Activated CD4-positive, alpha-beta T cell treated with anti-CD3 and anti-CD28 coated beads, Interleukin-2, amount 10 ng/mL, durations not matched to agents 7 days and 5 days (primary cell): Measurements from ENCODE around the gene ZNF232. TPM values are rescaled to one million over a fixed set of nuclear protein-coding genes. Genes with fewer than 3 reads are reported as not detected.
"Not testable (repeated sequence)": the region's sequence is repeated elsewhere in the genome, so short reads cannot be mapped to it uniquely, and the experiment has no call there.

Experiments
- CTCF ChIA-PET: fragments of 350-600 bp; sonication (Branson Sonifier 250); formaldehyde crosslinking; loops from one replicate; lab custom pipeline; 2021; ENCODE audit warnings: antibody characterized with exemption; lab: Charles Lee
- POLR2A ChIA-PET: fragments of 350-600 bp; sonication (Branson Sonifier 250); formaldehyde crosslinking; loops from one replicate; lab custom pipeline; 2021; ENCODE audit warnings: antibody characterized with exemption; lab: Charles Lee
- DNase-seq: peaks from one replicate; pipeline ENCODE4 v3.0.0-alpha.2; 2020
- H3K27ac Mint-ChIP-seq: one replicate; pipeline ENCODE4 v1.8.0; 2021; ENCODE audit warnings: mild to moderate bottlenecking, moderate library complexity, mixed read lengths
- H3K27me3 Mint-ChIP-seq: one replicate; pipeline ENCODE4 v1.8.0; 2021; ENCODE audit warnings: mixed read lengths
- H3K36me3 Mint-ChIP-seq: one replicate; pipeline ENCODE4 v1.8.0; 2021; ENCODE audit warnings: low read depth, mixed read lengths
- H3K4me1 Mint-ChIP-seq: one replicate; pipeline ENCODE4 v1.8.0; 2021; ENCODE audit warnings: mixed read lengths
- H3K4me3 Mint-ChIP-seq: one replicate; pipeline ENCODE4 v1.8.0; 2021; ENCODE audit warnings: mild to moderate bottlenecking, moderate library complexity, mixed read lengths
- H3K9me3 Mint-ChIP-seq: one replicate; pipeline ENCODE4 v1.8.0; 2021; ENCODE audit warnings: mixed read lengths
- total RNA-seq, 2 experiments: library from RNA; stranded (reverse); gene quantifications; one replicate each; pipeline ENCODE4 v1.2.3, GENCODE V29; 2021

Gene ZNF232
- total RNA-seq, 2 experiments from 2014 or later, result 9.3 to 12.0 TPM

GRCh38 chr17:5133961-5134360, 22.3 kb upstream of the ZNF232 start:
- H3K9me3 Mint-ChIP-seq, H3K27me3 Mint-ChIP-seq, POLR2A ChIA-PET, H3K4me1 Mint-ChIP-seq, H3K27ac Mint-ChIP-seq, CTCF ChIA-PET, DNase-seq, H3K4me3 Mint-ChIP-seq, H3K36me3 Mint-ChIP-seq: not testable (repeated sequence)

- POLR2A ChIA-PET, result no interaction called here
- Mint-ChIP-seq H3K4me3 (no peak overlapping the region), H3K27me3 (no peaks in the 10 kb centered on the region), H3K4me1 (no peaks in the 10 kb centered on the region), H3K36me3 (no peaks in the 10 kb centered on the region), H3K27ac (no peak overlapping the region), H3K9me3 (no peaks in the 10 kb centered on the region)
- CTCF ChIA-PET, result no interaction called here
- DNase-seq, result no peak
Observed at GRCh38 chr17:5133311-5133710, 21.6 kb upstream of the ZNF232 start.

- H3K36me3 Mint-ChIP-seq, H3K27ac Mint-ChIP-seq, H3K4me1 Mint-ChIP-seq, H3K27me3 Mint-ChIP-seq, H3K9me3 Mint-ChIP-seq, H3K4me3 Mint-ChIP-seq, POLR2A ChIA-PET, DNase-seq, CTCF ChIA-PET: not testable (repeated sequence)
Observed at GRCh38 chr17:5132503-5133225, 21.0 kb upstream of the ZNF232 start.

GRCh38 chr17:5131799-5132502, 20.3 kb upstream of the ZNF232 start:
- H3K36me3 Mint-ChIP-seq, H3K27me3 Mint-ChIP-seq, H3K4me1 Mint-ChIP-seq: not testable (repeated sequence)

GRCh38 chr17:5131146-5131715, 19.6 kb upstream of the ZNF232 start:
- CTCF ChIA-PET, result no interaction called here
- Mint-ChIP-seq H3K27ac (no peak overlapping the region), H3K36me3 (no peaks in the 10 kb centered on the region), H3K27me3 (no peaks in the 10 kb centered on the region), H3K4me3 (no peak overlapping the region), H3K4me1 (no peaks in the 10 kb centered on the region), H3K9me3 (no peaks in the 10 kb centered on the region)
- DNase-seq, result no peak
- POLR2A ChIA-PET, result no interaction called here

More at GRCh38 chr17:5131799-5132502, 20.3 kb upstream of the ZNF232 start:
- POLR2A ChIA-PET, H3K27ac Mint-ChIP-seq, CTCF ChIA-PET, H3K9me3 Mint-ChIP-seq, H3K4me3 Mint-ChIP-seq, DNase-seq: not testable (repeated sequence)

- H3K27me3 Mint-ChIP-seq, H3K4me3 Mint-ChIP-seq, H3K9me3 Mint-ChIP-seq, H3K27ac Mint-ChIP-seq, CTCF ChIA-PET, H3K36me3 Mint-ChIP-seq, POLR2A ChIA-PET, H3K4me1 Mint-ChIP-seq: not testable (repeated sequence)
- peak; percentile 1 for DNase-seq
Observed at GRCh38 chr17:5130687-5131086, 19.0 kb upstream of the ZNF232 start.

- POLR2A ChIA-PET, H3K27me3 Mint-ChIP-seq, H3K9me3 Mint-ChIP-seq, H3K36me3 Mint-ChIP-seq, H3K4me3 Mint-ChIP-seq, CTCF ChIA-PET, H3K27ac Mint-ChIP-seq, H3K4me1 Mint-ChIP-seq: not testable (repeated sequence)
- peak; percentile 1 for DNase-seq
Observed at GRCh38 chr17:5130261-5130660, 18.6 kb upstream of the ZNF232 start.

- peak; percentile 3 for DNase-seq
- H3K4me3 Mint-ChIP-seq, CTCF ChIA-PET: not testable (repeated sequence)
Observed at GRCh38 chr17:5129770-5130169, 18.1 kb upstream of the ZNF232 start.

GRCh38 chr17:5128905-5129535, 17.3 kb upstream of the ZNF232 start:
- Mint-ChIP-seq H3K36me3 (no peaks in the 10 kb centered on the region), H3K27me3 (peaks cover 9% of the 10 kb centered on the region), H3K4me1 (no peaks in the 10 kb centered on the region), H3K27ac (no peak overlapping the region), H3K4me3 (no peak overlapping the region), H3K9me3 (no peaks in the 10 kb centered on the region)
- POLR2A ChIA-PET, result no interaction called here
- CTCF ChIA-PET, result interaction anchor here (1.4 kb wide), 1 partner anchor 13 kb away, joined by 3 read pairs; the partner anchor contains the start of gene USP6
- peak; percentile 2 for DNase-seq

More at GRCh38 chr17:5129770-5130169, 18.1 kb upstream of the ZNF232 start:
- POLR2A ChIA-PET, H3K9me3 Mint-ChIP-seq, H3K27me3 Mint-ChIP-seq, H3K36me3 Mint-ChIP-seq, H3K27ac Mint-ChIP-seq, H3K4me1 Mint-ChIP-seq: not testable (repeated sequence)

- H3K4me1 Mint-ChIP-seq, H3K27ac Mint-ChIP-seq, POLR2A ChIA-PET, H3K9me3 Mint-ChIP-seq, DNase-seq, H3K36me3 Mint-ChIP-seq, H3K4me3 Mint-ChIP-seq: not testable (repeated sequence)
- H3K27me3 Mint-ChIP-seq, result peaks cover 15% of the 10 kb centered on the region
- CTCF ChIA-PET, result interaction anchor here (1.4 kb wide), 1 partner anchor 12 kb away, joined by 3 read pairs; the partner anchor contains the start of gene USP6
Observed at GRCh38 chr17:5128387-5128786, 16.7 kb upstream of the ZNF232 start.

GRCh38 chr17:5127910-5128309, 16.2 kb upstream of the ZNF232 start:
- POLR2A ChIA-PET, result no interaction called here
- H3K9me3 Mint-ChIP-seq, result no peaks in the 10 kb centered on the region
- peak; percentile 1 for DNase-seq
- peaks cover 15% of the 10 kb centered on the region for H3K27me3 Mint-ChIP-seq
- H3K4me1 Mint-ChIP-seq, result no peaks in the 10 kb centered on the region
- no peak overlapping the region for H3K4me3 Mint-ChIP-seq
- CTCF ChIA-PET, result interaction anchor here (1.4 kb wide), 1 partner anchor 11 kb away, joined by 3 read pairs; the partner anchor contains the start of gene USP6
- no peaks in the 10 kb centered on the region for H3K36me3 Mint-ChIP-seq
- no peak overlapping the region for H3K27ac Mint-ChIP-seq

- H3K9me3 Mint-ChIP-seq, result no peaks in the 10 kb centered on the region
- ChIA-PET POLR2A (no interaction called here), CTCF (interaction anchor here (0.6 kb wide), 1 partner anchor 59 kb away, joined by 4 read pairs; no protein-coding TSS in a partner anchor)
- peak; percentile 4 for DNase-seq
- H3K36me3 Mint-ChIP-seq, result no peaks in the 10 kb centered on the region
- H3K27ac Mint-ChIP-seq, result no peak overlapping the region
- peaks cover 21% of the 10 kb centered on the region for H3K27me3 Mint-ChIP-seq
- H3K4me1 Mint-ChIP-seq, result peaks cover 2% of the 10 kb centered on the region
- no peak overlapping the region for H3K4me3 Mint-ChIP-seq
Observed at GRCh38 chr17:5126719-5127488, 15.2 kb upstream of the ZNF232 start.
